Measurements from ENCODE around the gene MRPL2.

DNA sequence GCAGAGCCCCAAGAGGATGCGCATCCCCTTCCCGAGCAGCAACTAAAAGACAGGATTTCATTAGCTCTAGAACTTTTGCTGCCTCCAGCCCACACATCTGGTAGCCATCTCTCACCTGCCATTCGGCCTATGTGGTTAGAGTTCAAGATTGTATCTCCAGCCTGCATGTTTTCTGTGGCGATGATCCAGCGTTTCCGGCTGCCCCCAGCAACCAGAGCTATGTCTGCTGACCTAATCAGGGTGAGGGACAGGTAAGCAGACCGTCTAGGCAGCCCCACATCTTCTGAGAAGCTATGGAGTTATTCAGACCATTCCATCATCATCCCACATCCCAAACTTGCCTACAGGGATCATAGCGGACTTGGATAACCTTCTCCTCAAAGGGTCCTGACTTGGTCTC lies 3.3 kb downstream of the MRPL2 start:
- TF ChIP-seq, protein P1, sequence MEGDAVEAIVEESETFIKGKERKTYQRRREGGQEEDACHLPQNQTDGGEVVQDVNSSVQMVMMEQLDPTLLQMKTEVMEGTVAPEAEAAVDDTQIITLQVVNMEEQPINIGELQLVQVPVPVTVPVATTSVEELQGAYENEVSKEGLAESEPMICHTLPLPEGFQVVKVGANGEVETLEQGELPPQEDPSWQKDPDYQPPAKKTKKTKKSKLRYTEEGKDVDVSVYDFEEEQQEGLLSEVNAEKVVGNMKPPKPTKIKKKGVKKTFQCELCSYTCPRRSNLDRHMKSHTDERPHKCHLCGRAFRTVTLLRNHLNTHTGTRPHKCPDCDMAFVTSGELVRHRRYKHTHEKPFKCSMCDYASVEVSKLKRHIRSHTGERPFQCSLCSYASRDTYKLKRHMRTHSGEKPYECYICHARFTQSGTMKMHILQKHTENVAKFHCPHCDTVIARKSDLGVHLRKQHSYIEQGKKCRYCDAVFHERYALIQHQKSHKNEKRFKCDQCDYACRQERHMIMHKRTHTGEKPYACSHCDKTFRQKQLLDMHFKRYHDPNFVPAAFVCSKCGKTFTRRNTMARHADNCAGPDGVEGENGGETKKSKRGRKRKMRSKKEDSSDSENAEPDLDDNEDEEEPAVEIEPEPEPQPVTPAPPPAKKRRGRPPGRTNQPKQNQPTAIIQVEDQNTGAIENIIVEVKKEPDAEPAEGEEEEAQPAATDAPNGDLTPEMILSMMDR (IDR thresholded peaks at IDR 0.05): no peak
- TF ChIP-seq POLR2A (IDR thresholded peaks at IDR 0.05): no peak

All from heart left ventricle (tissue), 13 donors.